Neuronal stem cell (in vitro differentiated cells): ENCODE data around the gene ARHGAP44.

Source experiments
- DNase-seq: peaks from one replicate; pipeline ENCODE4 v3.0.0-alpha.2; 2013; ENCODE audit warnings: low spot score
- H2AFZ ChIP-seq: one replicate; pipeline ENCODE4 v1.6.1; 2013; ENCODE audit warnings: mild to moderate bottlenecking, low read length, inconsistent platforms
- H2AK5ac ChIP-seq: 2 replicates; pipeline ENCODE4 v1.6.1; 2013; ENCODE audit warnings: low read depth, mild to moderate bottlenecking, inconsistent platforms, low read length, moderate library complexity, mixed read lengths
- H2BK120ac ChIP-seq: 2 replicates; pipeline ENCODE4 v1.6.1; 2013; ENCODE audit warnings: low read depth, mild to moderate bottlenecking, inconsistent platforms, low read length, moderate library complexity, mixed read lengths
- H2BK12ac ChIP-seq: one replicate; pipeline ENCODE4 v1.6.1; 2013; ENCODE audit warnings: low read length, inconsistent platforms
- H2BK15ac ChIP-seq: 2 replicates; pipeline ENCODE4 v1.6.1; 2013; ENCODE audit warnings: mild to moderate bottlenecking, low read length, inconsistent platforms, mixed read lengths
- H2BK5ac ChIP-seq: one replicate; pipeline ENCODE4 v1.6.1; 2013; ENCODE audit warnings: inconsistent platforms, mild to moderate bottlenecking, low read length, moderate library complexity
- H3K14ac ChIP-seq: one replicate; pipeline ENCODE4 v1.6.1; 2013; ENCODE audit warnings: low read length, inconsistent platforms
- H3K18ac ChIP-seq: 2 replicates; pipeline ENCODE4 v1.6.1; 2013; ENCODE audit warnings: low read length, inconsistent platforms
- H3K23ac ChIP-seq: 2 replicates; pipeline ENCODE4 v1.6.1; 2013; ENCODE audit warnings: low read depth, mild to moderate bottlenecking, mixed read lengths, low read length, inconsistent platforms; ENCODE audit not compliant: poor library complexity
- H3K27ac ChIP-seq: replicated peaks from 3 replicates; pipeline ENCODE4 v1.5.1; 2013; ENCODE audit warnings: low read length, inconsistent platforms
- H3K27me3 ChIP-seq, 3 experiments: 2 replicates each; pipeline ENCODE4 v1.6.1; 2013; ENCODE audit warnings: low read length in 3 of 3, mild to moderate bottlenecking in 2 of 3, inconsistent platforms in 1 of 3, low read depth in 1 of 3, mixed read lengths in 1 of 3, moderate library complexity in 1 of 3; ENCODE audit not compliant: control insufficient read depth in 3 of 3, insufficient read depth in 3 of 3
- H3K36me3 ChIP-seq, 2 donors: replicated peaks in 1 of 2; 2 replicates each; pipeline ENCODE4 v1.6.1; 2013; ENCODE audit warnings: low read length in 2 of 2; ENCODE audit not compliant: control insufficient read depth in 2 of 2, insufficient read depth in 2 of 2
- H3K4ac ChIP-seq: 2 replicates; pipeline ENCODE4 v1.6.1; 2013; ENCODE audit warnings: inconsistent platforms, mild to moderate bottlenecking, low read length, moderate library complexity
- H3K4me1 ChIP-seq, 2 donors: 1 replicate in 1 of 2; 2 replicates in 1 of 2; pipeline ENCODE4 v1.6.1; 2013; ENCODE audit warnings: low read length in 2 of 2, low read depth in 1 of 2; ENCODE audit not compliant: control insufficient read depth in 2 of 2, insufficient read depth in 1 of 2
- H3K4me2 ChIP-seq: one replicate; pipeline ENCODE4 v1.6.1; 2013; ENCODE audit warnings: mild to moderate bottlenecking, low read length, inconsistent platforms; ENCODE audit not compliant: insufficient read depth, poor library complexity, severe bottlenecking
- H3K4me3 ChIP-seq, 2 donors: 2 replicates each; pipeline ENCODE4 v1.5.1; 2013; ENCODE audit warnings: low read length in 2 of 2, mild to moderate bottlenecking in 2 of 2, inconsistent platforms in 1 of 2, moderate library complexity in 1 of 2
- H3K79me1 ChIP-seq: one replicate; pipeline ENCODE4 v1.6.1; 2013; ENCODE audit warnings: low read depth, mild to moderate bottlenecking, inconsistent platforms, low read length, moderate library complexity
- H3K9ac ChIP-seq: one replicate; pipeline ENCODE4 v1.6.1; 2013; ENCODE audit warnings: mild to moderate bottlenecking, low read depth, low read length, inconsistent platforms; ENCODE audit not compliant: poor library complexity
- H3K9me3 ChIP-seq, 2 donors: replicated peaks in 1 of 2; 2 replicates each; pipeline versions ENCODE3 to v1.6.1; 2013; ENCODE audit warnings: low read length in 2 of 2, mild to moderate bottlenecking in 2 of 2, inconsistent platforms in 1 of 2, low read depth in 1 of 2, mixed read lengths in 1 of 2, moderate library complexity in 1 of 2; ENCODE audit not compliant: control insufficient read depth in 2 of 2, insufficient read depth in 1 of 2
- H4K8ac ChIP-seq: one replicate; pipeline ENCODE4 v1.6.1; 2013; ENCODE audit warnings: low read depth, mild to moderate bottlenecking, inconsistent platforms, low read length, moderate library complexity
- H4K91ac ChIP-seq: one replicate; pipeline ENCODE4 v1.6.1; 2013; ENCODE audit warnings: low read length, low read depth, mild to moderate bottlenecking, inconsistent platforms; ENCODE audit not compliant: poor library complexity
- WGBS, 2 donors: extraction: QIAGEN DNeasy Blood & Tissue Kit; methylation state at CpG; one replicate each; pipeline ENCODE4 v1.1.7; 2013; ENCODE audit warnings: missing lambda C conversion rate in 2 of 2, mixed read lengths in 1 of 2; ENCODE audit not compliant: insufficient read length in 2 of 2, insufficient replicate concordance in 1 of 2; ENCODE audit errors: extremely low coverage in 2 of 2; 5-methylcytosine and 5-hydroxymethylcytosine counted together

ARHGAP44 gene

DNA sequence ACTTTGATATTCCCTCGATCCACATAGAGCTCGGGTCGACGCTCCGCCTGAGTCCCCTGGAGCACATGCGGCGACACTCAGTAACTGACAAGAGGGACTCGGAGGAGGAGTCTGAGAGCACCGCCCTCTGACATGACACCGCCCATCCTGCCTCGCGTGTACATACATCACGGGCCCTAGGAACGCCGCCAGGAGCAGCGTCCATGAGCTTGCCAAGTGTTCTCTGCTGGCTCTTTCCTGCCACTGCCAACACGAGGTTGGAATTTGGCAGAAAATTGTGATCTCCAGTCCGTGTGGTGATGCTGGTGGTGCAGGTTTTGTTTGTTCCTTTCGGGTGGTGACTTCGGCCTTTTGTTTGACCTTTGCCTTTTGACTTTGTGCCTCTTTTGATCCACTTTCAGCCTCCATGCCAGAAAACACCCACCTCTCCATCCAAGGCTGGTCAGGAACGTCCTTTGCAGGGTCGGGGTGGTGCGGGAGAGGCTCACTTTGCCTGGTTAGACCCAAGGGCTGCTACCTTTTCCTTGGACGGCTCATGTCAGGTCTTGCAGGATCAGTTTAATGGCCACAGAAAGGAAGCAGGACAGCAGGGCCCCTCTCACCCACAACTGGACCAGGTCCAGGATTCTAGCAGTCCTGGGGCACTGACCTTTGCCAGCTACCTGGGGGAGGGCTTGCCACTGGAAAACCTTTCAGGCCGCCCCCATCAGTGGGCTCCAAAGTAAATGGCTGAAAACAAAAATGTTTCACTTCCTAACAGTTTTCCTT, 200.9 kb downstream of the ARHGAP44 start:
- Histone ChIP-seq H2BK12ac (no peak overlapping the region), H2AK5ac (no peak overlapping the region), H2BK15ac (no peak overlapping the region), H4K8ac (no peak overlapping the region), H3K27ac (no peak overlapping the region), H2AFZ (no peak overlapping the region), H3K9ac (no peak overlapping the region), H3K4me3 (no peak overlapping the region), H3K4me1 (peaks cover 0 to 7% of the 10 kb centered on the region in 2 donors), H3K18ac (no peak overlapping the region), H3K23ac (no peak overlapping the region), H3K14ac (no peak overlapping the region), H3K79me1 (peaks cover 2% of the 10 kb centered on the region), H3K4ac (no peak overlapping the region), H4K91ac (no peak overlapping the region), H2BK5ac (no peak overlapping the region), H2BK120ac (no peak overlapping the region), H3K4me2 (no peak overlapping the region), H3K36me3 (peaks cover 38 to 56% of the 10 kb centered on the region in 2 donors), H3K9me3 (peaks cover 0 to 7% of the 10 kb centered on the region in 2 donors), H3K27me3 (no peaks in the 10 kb centered on the region)
- DNase-seq, result no peak
- WGBS, 2 donors, result no CpG with 5 or more reads among the region's 25 CpGs

DNA sequence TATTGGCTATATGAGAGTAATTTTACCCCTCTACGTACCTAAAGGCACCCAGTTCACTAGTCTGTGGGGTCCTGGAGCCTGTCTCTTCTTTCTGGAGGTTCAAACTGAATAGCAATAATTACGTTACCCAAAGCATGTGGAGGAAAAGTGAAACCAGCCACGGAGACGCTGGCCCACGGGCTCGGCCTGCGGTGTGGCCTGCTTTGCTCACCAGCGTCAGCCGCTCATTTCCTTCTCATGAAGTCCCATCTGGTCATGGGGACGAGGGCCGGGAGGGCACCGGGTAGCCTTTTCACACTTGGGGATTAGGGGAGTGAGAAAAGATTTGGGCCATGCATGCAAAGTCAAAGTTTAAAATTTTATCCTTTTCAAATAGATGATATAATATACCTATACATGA, 201.6 kb downstream of the ARHGAP44 start:
- no CpG with 5 or more reads among the region's 12 CpGs for whole genome bisulfite sequencing, 2 donors
- H2BK12ac ChIP-seq, result no peak overlapping the region
- no peak overlapping the region for H4K91ac ChIP-seq
- H3K36me3 ChIP-seq, result peaks cover 45 to 63% of the 10 kb centered on the region in 2 donors
- no peak overlapping the region for H2BK5ac ChIP-seq
- H3K27ac ChIP-seq, result no peak overlapping the region
- H3K9me3 ChIP-seq, result peaks cover 0 to 7% of the 10 kb centered on the region in 2 donors
- no peak overlapping the region for H3K4ac ChIP-seq
- H3K79me1 ChIP-seq, result peaks cover 2% of the 10 kb centered on the region
- peaks cover 0 to 7% of the 10 kb centered on the region in 2 donors for H3K4me1 ChIP-seq
- no peaks in the 10 kb centered on the region for H3K27me3 ChIP-seq
- no peak overlapping the region for H4K8ac ChIP-seq
- no peak overlapping the region for H3K14ac ChIP-seq
- no peak overlapping the region for H3K4me3 ChIP-seq
- no peak overlapping the region for H2AK5ac ChIP-seq
- H2AFZ ChIP-seq, result no peak overlapping the region
- H3K18ac ChIP-seq, result no peak overlapping the region
- no peak overlapping the region for H3K9ac ChIP-seq
- DNase-seq, result no peak
- no peak overlapping the region for H2BK120ac ChIP-seq
- no peak overlapping the region for H3K23ac ChIP-seq
- no peak overlapping the region for H2BK15ac ChIP-seq
- no peak overlapping the region for H3K4me2 ChIP-seq

DNA sequence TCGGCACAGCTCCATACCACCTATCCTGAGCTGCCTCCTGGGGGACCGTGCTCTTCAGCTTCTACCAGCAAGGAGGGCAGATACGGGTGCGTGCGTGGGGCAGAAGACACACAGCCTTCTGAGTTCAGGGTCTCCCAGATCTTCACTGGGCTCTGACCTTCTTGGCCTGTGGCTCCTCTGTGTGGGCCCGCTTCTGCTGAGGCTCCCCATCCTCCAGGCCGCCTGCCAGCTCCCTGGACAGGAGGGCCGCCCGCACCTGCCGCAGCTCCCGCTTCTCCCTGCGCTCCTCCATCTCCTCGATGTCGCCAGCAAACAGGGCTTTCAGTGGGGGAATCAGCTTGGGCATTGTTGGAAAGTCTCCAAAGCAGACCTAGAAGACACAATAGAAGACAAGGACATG, 203.4 kb downstream of the ARHGAP44 start:
- Histone ChIP-seq H2BK5ac (no peak overlapping the region), H2BK120ac (no peak overlapping the region), H3K9ac (no peak overlapping the region), H4K91ac (no peak overlapping the region), H3K18ac (no peak overlapping the region), H3K4me1 (no peaks in the 10 kb centered on the region), H3K23ac (no peak overlapping the region), H3K14ac (no peak overlapping the region), H3K9me3 (peaks cover 0 to 7% of the 10 kb centered on the region in 2 donors), H2BK15ac (no peak overlapping the region), H3K36me3 (peaks cover 54 to 80% of the 10 kb centered on the region in 2 donors), H3K27me3 (no peaks in the 10 kb centered on the region), H3K27ac (no peak overlapping the region), H2BK12ac (no peak overlapping the region), H3K4ac (no peak overlapping the region), H3K79me1 (peaks cover 2% of the 10 kb centered on the region), H2AFZ (no peak overlapping the region), H3K4me3 (no peak overlapping the region), H2AK5ac (no peak overlapping the region), H4K8ac (no peak overlapping the region), H3K4me2 (no peak overlapping the region)
- no peak for DNase-seq
- WGBS, 2 donors, result no CpG with 5 or more reads among the region's 14 CpGs

DNA sequence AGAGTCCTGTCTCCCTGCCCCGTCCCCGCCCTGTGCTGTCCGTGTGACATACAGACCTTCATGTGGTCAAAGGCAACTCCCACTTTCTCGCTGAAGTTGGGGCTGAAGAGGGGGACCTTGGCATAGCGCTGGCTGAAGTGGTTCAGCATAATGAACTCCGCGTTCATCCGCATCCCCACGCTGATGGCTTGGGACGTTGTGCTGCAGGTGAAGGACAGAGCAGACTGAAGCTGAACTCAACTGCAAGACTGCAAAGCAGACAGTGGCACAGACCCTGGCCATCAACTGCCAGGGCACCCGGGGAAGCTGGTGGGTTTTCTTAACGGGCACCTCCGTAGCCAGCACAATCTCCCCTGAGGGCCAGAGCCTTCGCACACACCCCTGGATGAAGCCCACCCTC, 204.3 kb downstream of the ARHGAP44 start:
- Histone ChIP-seq H3K9ac (no peak overlapping the region), H3K27me3 (no peaks in the 10 kb centered on the region), H2BK120ac (no peak overlapping the region), H3K4me2 (no peak overlapping the region), H3K27ac (no peak overlapping the region), H3K4me1 (no peaks in the 10 kb centered on the region), H4K8ac (no peak overlapping the region), H3K14ac (no peak overlapping the region), H3K4me3 (no peak overlapping the region), H2AK5ac (no peak overlapping the region), H2BK15ac (no peak overlapping the region), H2AFZ (no peak overlapping the region), H3K79me1 (peaks cover 2% of the 10 kb centered on the region), H4K91ac (no peak overlapping the region), H3K36me3 (peaks cover 60 to 90% of the 10 kb centered on the region in 2 donors), H3K18ac (no peak overlapping the region), H2BK5ac (no peak overlapping the region), H2BK12ac (no peak overlapping the region), H3K23ac (no peak overlapping the region), H3K9me3 (peaks cover 0 to 7% of the 10 kb centered on the region in 2 donors), H3K4ac (no peak overlapping the region)
- WGBS, 2 donors, result no CpG with 5 or more reads among the region's 14 CpGs
- no peak for DNase-seq
